Measurements from ENCODE around the gene PTRHD1.

PTRHD1 gene

GRCh38 chr2:24745825-24746224, 47.4 kb downstream of the PTRHD1 start:
- DNase-seq (ENCODE audit: extremely low read depth, low read depth), result no peak
- H3K4me3 ChIP-seq (replicated peaks; ENCODE audit: low read depth, low read length), result no peak overlapping the region

DNA sequence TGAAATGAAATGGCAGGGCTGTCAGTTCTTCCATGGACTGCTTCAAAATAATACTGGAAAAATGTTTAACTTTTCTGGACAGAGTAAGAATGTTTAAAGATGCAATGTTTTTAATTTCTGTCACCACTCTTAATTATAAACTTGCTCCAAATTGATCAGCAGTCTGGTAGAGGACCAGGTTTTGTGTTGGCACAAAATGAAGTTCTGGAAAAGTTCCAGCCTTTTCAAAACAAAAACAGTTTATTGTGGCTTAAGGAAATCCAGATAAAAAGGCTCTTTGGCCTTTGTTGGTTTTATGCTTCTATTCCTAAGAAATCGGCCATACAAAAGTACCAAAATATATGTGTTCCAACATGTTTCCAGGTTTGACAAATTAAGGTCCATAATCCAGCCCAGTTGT, 48.8 kb downstream of the PTRHD1 start:
- no peak for TF ChIP-seq CTCF (IDR thresholded peaks at IDR 0.05; ENCODE audit: low read depth, low read length, missing control alignments)
- no peak for DNase-seq (ENCODE audit: extremely low read depth, low read depth)
- H3K4me3 ChIP-seq (replicated peaks; ENCODE audit: low read depth, low read length), result no peak overlapping the region

More at GRCh38 chr2:24745825-24746224, 47.4 kb downstream of the PTRHD1 start:
- no peak for TF ChIP-seq CTCF (IDR thresholded peaks at IDR 0.05; ENCODE audit: low read depth, low read length, missing control alignments)

- DNase-seq (ENCODE audit: extremely low read depth, low read depth), result no peak
- no peak overlapping the region for H3K4me3 ChIP-seq (replicated peaks; ENCODE audit: low read depth, low read length)
- TF ChIP-seq CTCF (IDR thresholded peaks at IDR 0.05; ENCODE audit: low read depth, low read length, missing control alignments), result no peak
These were observed 49.3 kb downstream of the PTRHD1 start for GRCh38 chr2:24743924-24744323.

DNA sequence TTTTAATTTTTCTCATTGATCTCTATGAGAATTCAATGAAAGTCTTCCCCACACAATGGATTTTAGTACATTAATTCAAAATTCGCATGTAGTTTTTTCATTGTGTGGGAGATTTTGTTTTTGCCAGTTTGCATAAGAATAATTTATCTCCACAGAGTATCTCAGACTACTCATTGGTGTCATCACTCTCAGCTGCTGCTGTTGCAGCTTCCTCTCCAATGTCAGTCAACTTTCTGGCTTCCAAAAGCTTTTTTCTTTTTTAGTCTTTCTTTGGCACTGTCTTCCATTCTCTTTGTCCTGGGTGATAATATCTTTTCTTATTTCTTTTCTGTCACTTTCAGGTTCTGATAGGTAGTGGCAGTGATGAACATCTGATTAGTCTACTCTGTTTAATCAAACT, 50.5 kb downstream of the PTRHD1 start:
- TF ChIP-seq CTCF (IDR thresholded peaks at IDR 0.05; ENCODE audit: low read depth, low read length, missing control alignments), result no peak
- no peak for DNase-seq (ENCODE audit: extremely low read depth, low read depth)
- H3K4me3 ChIP-seq (replicated peaks; ENCODE audit: low read depth, low read length), result no peak overlapping the region

- no peak for DNase-seq (ENCODE audit: extremely low read depth, low read depth)
- no peak for TF ChIP-seq CTCF (IDR thresholded peaks at IDR 0.05; ENCODE audit: low read depth, low read length, missing control alignments)
- no peak overlapping the region for H3K4me3 ChIP-seq (replicated peaks; ENCODE audit: low read depth, low read length)
These were observed 53.0 kb downstream of the PTRHD1 start for GRCh38 chr2:24740142-24740541.
